Measurements from ENCODE around the gene MGLL.

The MGLL gene

DNA sequence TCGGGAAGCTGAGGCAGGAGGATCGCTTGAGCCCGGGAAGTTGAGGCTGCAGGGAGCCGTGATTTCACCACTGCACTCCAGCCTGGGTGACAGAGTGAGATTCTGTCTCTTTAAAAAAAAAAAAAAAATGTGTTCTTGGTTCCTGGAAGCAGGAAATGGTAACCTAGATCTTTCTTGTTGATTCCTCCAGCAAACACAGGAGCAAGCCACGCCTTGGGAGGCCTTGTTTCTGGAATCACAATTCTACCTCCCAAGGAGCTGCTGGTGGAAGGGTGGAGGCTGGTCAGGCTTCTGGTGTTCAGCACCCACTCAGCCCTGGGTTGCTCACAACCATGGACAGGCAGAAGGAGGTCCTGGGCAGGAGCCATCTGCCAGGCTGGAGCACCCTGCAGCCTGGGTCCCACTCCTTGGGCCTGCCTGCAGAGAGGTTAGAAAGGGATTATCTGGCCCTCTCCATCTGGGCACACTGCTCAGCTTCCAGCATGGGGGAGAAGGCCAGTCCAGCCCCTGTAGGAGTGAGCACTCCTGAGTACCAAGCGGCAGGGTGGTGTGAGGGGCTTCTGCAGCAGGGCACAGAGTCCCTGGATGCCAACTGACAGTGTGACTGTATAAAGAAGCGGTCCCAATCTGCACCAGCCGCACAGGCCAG is 84.0 kb downstream of the MGLL start:
- peak; percentile 64 for DNase-seq

DNA sequence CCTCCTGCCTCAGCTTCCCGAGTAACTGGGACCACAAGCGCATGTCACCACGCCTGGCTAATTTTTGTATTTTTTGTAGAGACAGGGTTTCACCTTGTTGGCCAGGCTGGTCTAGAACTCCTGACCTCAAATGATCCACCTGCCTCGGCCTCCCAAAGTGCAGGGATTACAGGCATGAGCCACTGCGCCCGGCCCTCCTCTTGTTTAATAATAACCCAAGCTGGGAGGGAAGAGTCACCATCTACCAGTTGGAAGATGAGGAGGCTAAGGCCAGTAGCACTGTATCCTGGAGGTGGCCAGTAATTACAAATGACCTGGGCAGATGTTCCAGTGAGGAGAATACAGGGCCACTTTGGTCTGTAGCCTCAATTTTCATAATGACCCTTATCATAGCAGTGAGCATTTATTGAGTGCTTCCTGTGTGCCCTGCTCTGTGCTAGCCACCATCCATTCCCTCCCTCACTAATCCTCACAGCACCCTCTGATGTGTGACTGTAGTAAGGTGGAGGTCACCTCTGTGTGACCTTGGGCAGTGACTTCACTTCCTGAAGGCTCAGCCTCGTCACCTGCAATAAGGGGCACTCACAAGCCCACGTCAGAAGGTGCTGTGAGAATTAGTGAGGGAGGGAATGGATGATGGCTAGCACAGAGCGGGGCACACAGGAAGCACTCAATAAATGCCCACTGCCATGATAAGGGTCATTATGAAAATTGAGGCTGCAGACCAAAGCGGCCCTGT is 85.3 kb downstream of the MGLL start:
- DNase-seq, result no peak

DNA sequence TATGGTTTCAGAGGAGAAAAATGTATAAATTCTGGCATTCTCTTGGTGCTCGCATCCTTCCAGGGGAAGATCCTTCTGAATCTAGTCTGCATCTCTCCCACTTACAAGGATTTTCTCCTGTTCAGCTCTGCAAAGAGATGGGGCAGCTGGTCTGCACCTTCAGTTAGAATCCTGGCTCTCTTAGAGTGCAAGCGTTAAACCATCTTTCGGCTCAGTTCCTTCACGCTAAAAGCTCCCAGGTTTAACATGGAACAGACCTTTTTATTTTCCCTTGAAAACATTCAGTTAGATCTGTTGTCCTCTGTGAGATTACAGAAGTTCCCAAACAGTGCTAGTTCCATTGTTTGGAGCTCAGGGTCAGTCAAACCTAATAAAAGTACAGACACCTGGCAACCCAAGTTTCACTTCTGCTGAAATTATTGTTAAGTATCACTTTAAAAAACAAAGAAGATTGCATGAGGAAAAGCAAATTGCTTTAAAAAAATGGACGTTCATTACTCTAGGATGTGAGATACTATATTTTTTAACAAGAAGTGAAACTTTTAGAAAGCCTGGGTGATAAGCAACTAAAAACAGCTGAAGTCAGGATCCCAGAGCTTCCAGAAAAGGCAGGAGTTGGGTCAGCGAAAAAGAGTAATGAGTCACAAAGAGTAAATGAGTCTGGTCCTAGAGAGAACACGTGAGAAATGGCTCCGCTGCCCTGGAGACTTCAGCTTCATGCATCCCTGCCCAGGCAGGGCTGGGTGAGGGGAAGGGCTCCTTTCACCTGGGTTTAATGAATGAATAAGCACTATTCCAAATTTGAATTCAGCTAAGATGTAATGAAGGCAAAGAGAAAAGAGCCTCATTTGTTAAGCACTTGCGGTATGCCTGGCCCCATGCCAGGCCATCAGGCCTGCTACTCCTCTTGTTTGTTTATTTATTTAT is 86.3 kb downstream of the MGLL start:
- DNase-seq, result peak; percentile 75

DNA sequence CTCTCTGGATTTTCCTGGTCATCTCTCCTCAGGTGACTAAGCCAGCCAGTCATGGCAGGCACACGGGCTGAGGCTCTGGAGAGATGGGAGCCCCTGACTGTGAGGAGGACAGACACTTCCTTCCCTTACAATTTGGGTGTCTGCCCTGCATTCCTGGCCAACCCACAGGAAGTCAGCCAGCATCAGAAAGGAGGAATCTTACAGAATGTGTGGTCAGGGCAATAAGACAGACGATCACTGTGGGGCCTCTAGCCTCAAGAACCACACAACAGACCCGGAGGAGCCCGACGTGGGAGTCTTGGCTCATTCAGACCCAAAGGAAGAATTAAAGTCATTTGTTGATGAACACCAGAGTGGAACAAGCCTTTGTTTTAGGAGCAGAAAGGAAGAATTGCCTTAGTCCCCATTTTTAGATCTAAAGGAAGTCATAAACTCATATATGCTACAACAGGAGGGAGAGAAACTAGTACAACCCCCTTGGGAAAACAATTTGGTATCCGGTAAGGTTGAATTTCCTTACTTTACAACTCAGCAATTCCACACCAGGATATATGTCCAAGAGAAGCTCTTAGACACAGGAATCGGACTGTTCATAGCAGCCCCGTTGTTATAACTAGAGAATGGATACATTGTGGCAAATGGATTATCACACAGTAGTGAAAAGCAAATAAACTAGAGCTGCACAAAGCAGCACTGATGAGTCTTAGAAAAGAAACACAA is 87.4 kb downstream of the MGLL start:
- DNase-seq, result peak; percentile 100

DNA sequence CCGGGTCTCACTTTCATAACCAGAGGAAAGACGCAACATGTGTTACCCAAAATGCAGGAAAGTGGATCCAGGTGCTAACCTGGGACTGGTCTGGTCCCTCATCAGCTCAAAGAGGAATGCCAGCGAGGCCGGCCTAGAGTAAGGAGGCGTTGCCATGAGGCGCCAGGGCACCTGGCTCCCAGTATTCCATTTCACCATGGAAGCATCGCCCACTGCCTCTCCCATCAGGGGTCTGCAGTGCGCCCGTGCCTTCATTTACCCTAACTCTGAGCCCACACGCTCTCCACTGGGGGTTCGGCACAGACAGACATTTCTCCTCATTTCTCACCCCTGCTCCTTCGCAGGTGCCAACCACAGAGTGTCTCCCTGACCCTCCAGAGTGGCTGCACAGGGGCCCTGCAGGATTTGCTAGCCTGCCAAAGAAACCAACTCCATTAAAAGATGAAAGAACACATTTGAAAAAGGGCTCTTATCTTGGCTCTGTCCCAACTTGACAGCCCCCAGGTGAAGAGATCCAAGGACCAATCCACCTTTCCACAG is 88.1 kb downstream of the MGLL start:
- DNase-seq, result no peak

DNA sequence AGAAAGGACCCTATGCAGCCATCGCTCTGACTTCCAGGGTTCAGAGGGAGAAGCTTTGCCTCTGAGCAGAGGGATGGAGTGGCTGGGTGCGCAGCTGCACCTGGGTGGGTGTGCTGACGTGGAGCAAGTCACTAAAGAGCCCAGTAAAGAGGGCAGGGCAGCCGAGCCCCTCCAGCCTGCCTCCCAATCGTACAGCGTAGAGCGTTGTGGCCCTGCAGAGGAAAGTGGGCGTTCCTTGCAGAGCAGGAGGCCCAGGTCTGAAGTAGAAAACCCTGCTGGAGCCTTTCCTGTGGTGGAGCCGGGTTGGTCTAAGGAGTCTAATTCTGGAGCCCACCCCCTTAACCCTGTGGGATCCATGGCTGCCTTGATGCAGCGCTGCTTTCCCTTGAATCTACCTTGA is 88.5 kb downstream of the MGLL start:
- no peak for DNase-seq

DNA sequence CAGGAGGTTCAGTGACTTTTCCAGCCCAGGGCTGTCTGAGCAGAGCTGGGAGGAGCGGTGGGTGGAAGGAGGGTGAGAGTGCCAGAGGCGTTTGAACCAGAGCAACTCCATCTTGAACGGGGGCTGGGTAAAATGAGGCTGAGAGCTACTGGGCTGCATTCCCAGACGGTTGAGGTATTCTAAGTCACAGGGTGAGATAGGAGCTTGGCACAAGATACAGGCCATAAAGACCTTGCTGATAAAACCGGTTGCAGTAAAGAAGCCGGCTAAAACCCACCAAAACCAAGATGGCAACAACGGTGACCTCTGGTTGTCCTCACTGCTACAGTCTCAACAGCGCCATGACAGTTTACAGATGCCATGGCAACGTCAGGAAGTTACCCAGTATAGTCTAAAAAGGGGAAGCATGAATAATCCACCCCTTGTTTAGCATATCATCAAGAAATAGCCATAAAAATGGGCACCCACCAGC is 89.4 kb downstream of the MGLL start:
- no peak for DNase-seq

DNA sequence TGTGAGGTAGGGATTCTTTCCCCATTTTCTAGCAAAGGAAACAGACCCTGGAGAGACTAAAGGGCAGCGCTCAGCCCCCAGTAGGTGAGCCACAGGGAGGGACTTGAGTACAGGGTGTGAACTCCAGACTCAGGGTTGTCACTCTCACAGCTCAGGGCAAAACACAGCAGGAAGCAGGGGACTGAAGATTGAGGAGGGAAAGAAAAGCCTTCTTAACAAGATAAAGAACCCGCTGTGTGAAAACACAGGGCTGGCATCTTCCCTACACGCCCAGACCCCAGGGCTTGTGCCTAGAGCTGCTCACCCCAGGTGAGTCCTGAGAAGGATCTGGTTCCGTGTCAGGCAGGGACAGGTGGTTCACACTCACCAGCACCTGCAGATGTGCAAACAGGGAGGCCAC is 90.0 kb downstream of the MGLL start:
- DNase-seq, result no peak

DNA sequence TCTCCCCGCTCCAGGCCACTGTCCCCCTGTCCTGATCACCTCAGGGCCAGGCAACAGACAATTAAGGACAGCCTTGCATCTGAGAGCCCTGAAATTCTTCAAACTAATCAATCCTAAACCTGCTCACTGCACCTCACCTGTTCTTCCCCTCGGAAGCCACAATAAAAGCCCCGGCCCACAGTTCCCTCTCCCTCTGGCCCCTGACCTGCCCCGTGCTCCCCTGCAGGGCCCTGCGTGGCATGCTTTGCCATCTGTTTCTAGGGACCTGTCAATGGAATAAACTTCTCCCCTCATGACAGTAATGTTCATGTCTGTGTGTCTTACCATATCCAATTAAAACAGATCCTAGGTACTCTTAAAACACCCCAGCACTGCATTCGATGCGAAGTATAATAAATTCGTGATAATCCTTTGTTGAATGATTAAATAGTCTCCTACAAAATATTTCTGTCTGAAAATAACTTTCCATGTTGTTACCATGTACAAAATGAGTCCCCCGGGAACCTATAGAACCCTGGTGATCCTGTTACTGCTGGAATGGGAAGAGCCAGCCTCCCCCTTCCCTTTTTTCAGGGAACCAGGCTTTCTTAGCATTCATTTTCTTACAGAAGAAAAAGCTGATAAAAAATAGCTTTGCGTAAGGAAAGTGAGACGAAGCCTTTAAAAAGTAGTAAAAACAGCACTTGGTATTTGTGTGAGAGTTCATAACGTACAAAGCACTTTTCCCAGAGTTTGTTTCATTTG is 90.6 kb downstream of the MGLL start:
- no peak for DNase-seq

DNA sequence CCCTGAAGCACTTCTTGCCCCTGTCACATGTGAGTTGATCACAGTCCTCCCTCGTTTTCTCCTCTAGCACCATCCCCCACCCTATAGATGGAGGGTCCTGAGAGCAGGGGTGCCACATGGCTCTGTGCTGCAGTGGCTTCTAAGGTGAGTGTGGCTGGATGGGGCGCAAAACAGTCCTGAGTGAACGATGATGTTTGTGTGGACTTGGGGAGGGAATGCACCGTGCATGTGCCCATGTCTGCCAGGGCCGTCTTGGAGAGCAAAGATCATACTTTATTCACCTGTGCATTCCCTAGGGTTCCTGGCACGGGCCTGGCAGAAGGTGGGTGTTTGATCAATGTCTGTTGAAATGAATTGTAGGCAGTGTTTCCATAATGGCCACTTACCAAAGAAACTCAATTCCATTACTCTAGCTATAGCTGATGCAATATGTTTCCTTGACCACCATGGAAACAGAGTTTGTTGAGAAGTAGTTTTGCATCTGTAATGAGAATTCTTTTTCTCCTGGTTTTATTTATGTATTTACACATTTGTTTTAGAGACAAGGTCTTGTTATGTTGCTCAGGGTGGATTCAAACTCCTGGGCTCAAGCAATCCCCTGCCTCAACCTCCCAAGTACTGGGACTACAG is 91.5 kb downstream of the MGLL start:
- no peak for DNase-seq

DNA sequence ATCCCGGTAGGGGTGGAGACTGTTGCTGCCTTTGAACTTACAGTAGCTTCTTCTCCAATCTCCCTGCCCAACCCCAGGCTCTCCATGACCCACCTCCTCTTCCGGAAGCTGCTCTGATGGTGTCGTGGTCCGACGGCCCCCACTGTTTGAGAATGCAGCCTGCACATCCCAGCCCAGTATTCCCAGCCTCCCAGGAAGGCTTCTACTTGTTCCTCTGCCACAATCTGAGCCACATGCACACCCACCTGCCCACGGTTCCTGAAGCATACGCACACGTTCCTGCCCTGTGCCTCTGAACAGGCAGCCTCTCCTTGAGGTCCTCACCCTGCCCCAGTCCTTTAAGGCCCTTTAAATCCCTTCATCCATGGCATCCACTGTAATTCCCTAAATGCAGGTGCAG is 92.1 kb downstream of the MGLL start:
- DNase-seq, result no peak

DNA sequence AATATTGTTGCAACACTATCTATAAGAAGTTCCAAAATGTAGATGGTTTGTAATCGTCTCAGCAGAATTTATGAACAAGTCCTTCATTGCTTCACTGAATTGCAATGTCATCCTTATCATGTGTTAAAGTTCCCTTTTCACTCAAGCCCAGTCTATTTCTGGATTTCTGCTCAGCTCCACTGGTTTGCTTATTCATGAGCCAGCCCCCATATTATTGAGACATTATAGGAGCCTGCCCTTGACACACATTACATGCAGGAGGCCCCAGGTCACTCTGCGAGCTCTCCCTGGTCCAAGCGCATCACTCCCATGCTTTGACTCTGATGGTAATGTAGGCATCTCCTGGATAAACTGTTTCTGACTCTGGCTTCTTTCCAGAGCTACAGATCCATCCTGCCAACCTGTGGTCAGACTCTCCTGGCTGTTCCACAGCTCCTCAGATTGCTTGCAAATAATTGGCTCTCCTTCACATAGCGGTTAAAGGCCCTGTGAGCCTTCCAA is 92.7 kb downstream of the MGLL start:
- no peak for DNase-seq

DNA sequence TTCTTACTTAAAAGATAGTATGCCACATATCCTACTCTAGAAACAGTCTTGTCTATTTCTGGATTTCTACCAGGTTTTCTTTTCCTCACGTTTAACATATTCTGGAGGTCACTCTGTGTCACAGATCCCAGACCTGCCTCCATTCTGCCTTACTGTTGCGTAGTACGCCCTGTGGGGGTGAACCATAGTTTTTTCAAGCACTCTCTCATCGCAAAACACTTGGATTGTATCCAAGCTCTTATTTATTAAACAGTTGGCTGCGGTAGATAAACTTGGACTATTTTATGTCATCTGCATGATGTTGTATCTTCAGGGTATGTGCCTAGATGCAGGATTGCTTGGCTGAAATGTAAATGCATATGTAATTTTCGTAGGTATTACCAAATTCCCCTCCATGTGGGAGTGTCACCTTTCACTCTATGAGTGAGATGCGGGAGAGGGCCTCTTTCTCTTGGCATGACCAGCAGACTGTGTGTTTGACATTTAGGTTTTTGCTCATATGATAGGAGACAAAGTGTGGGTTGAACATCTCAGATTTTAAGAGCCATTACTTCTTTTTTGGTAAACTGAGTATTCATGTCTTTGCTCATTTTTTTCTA is 93.8 kb downstream of the MGLL start:
- no peak for DNase-seq

DNA sequence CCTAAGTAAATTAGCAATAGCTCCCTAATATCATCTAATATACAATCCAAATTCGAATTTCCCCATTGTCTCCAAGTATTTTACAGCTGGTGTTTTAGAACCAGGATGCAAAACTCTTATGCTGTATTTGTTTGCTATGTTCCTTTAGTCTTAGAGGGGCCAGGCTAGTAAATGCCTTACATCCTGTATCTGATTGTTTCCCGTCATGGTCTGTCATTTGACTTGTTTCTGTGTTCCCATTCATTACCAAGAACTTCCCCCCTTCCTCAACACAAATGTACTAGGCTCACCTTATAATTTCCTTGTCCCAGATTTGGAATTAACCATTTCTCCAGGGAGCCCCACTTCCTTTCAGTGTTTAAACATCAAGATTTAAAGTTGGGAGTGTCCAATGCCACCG is 95.4 kb downstream of the MGLL start:
- no peak for DNase-seq

DNA sequence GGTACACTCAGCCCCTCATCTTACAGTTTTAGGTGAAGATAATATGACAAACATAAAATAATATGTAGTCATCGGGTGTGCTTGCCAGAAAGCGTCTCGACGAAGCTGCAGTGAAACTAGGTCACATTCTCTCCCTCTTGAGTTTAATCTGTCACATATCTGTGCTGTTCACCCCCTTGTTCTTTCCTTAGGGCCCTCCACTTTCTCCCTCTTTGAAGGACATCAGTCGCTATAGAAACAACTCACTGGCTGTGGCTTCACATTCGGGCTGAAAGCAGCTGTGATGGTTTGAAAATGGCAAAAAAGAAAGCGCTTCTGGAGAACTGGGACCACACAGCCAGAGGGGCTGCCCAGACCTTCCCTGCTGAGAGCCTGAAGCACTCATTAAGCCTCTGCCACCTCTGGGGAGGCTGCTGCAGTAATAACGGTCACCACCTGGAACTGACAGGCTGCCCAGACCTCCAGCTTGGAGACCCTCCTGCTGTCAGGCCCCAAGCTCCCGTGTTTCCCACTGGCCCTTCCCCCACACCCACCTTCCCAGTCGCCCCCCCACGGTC is 99.2 kb downstream of the MGLL start:
- peak; percentile 28 for DNase-seq

DNA sequence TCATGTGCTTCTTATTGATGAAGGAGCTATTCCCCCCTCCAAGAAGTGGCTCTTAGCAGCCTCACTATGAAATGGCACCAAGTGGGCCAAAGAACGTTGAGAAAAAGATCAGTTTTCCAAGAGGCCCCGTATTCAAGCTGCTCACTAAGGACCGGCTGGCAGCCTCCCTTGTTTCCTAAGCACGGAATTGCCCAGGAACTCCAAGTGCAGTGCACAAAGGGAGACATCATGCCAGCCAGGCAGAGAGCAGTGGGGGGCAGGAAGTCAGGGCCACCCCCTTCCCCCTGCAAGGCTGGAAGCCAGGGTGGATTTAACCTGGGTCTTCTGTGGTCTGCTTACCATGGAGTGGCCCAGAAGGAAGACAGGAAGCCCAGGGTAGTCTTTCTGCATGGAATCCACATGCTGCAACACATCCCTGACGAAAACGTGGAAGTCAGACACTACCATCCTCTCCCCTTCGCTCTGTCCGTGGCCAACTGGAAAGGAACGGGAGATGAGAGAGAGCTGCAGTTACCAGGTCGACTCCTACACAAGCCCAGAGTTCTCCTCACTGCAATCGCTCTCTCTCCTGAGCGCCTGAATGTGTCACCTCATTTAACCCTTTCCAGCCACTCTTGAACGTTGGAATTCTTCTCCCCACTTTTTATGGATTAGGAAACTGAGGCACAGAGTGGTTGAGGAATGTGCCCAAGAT is 100.1 kb downstream of the MGLL start:
- no peak for DNase-seq

DNA sequence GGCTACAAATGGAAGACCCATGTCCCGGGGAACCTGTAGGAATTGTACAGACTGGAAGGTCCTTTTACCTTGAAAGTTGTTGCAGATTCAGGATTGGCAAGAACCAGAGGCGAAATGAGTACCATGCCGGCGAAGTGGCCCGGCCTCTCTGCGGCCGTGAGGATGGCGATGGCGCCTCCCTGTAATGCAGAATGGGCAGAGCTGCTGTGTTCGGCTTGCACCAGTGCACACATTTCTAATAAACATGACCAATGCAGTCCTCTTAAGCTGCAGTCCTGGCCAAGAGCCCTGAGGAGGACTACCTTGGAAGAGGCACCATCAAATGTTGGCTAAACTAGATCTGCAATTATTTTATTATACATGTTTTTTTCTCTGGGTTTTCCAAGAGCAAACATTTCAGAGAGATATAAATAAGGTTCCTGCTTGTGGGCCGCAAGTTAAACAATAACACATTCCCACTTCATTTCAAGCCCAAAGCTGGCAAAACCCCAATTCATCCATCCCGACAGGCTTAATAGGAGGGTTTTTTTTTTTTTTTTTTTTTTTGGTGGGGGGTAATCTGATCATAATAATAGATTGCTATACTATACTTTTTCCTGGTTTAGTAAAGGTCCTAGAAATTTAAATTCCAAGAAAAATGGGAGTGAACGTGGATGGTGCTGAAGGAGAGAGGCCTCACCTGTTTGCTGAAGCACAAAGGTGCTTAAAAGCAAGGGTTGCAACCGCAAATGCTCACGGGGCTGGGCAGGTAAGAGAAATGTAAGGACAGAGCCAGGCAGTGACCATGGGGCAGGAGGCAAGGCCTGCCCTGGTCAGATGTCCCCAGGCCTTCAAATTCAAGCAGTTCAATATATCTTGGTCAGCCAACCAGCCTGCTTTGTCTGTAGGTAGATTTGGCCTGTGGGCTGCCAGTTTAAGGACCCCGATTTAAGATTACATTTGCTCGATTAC is 101.1 kb downstream of the MGLL start:
- DNase-seq, result no peak

DNA sequence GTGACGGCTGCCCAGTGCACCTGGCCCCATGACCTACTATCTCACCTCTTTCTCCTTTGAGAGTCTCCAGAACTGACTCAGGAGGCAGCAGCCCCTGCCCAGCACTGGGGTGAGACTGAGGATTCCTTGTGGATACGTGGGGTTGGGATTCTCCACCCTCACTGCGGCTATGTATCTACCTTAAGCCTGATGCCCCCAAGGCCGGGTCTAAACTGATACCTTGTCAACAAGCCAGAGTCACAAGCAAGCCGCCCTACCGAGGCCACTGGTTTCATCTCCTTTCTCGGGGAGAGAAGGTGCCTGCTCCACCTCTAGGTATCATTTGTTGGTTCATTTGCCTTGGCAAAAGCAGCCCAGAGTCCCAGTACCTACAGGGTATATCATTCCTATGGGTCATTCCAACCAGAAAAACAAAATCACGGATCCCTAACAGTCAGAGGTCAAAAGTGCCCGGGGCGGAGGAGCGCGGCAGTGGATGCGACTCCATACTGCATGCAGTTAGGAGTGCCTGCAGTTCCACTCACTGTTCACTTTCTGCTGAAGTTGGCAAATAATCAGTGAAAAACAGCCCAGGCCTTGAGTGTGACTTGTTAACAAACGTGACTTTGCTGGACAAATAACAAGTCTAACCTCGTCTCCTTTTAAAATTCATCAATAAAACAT is 102.0 kb downstream of the MGLL start:
- DNase-seq, result no peak

All from fibroblast of skin of right quadriceps (primary cell).